HG03025 (cell line): ENCODE results near the gene THPO.

Source experiments
- ATAC-seq: cut with Tn5 transposase; IDR thresholded peaks from one replicate; pipeline ENCODE4 v1.9.1; 2021; ENCODE audit warnings: mild to moderate bottlenecking, moderate library complexity; ENCODE audit not compliant: unreplicated experiment, low FRiP score

Gene THPO

DNA sequence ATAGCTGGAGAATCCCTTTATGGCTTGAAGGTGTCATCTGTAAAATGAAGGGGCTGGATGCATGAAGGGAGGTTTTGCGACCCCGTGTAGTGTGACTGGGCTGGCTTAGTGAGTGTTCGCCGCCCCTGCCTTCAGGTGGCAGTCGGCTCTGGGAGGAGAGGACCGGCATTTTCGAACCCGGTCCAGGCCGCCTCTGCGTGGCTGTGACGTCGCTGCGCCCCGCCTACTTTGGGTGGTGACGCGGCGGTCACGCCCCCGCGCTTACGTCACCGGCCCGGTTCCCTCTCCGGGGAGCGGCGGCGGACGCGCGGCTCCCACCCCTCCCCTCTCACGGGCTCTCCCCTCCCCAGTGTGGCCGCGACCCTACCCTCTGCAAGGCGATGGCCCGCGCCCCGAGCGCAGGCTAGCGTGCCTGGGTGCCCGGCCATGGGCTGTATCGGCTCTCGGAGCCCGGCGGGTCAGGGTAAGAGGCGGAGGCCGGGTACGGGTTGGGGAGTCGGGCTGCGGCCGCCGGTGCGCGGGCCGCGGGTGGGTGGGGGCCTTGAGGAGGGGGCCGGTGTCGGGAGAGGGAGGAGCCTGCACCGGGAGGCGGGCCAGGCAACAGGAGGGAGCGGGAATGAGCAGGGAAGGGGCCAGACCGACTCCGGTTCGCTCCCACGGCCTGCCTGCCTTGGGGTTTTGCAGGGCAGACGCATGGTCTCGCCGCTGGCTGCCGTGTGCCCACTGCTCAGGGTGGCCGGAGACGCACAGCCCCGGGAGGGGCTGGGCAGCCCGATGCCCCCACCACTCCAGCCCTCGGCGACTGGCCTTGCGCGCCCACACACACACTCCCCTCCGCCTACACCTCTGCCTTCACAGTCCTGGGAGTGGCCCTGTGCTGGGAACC lies 42.1 kb downstream of the THPO start:
- ATAC-seq, result no peak

DNA sequence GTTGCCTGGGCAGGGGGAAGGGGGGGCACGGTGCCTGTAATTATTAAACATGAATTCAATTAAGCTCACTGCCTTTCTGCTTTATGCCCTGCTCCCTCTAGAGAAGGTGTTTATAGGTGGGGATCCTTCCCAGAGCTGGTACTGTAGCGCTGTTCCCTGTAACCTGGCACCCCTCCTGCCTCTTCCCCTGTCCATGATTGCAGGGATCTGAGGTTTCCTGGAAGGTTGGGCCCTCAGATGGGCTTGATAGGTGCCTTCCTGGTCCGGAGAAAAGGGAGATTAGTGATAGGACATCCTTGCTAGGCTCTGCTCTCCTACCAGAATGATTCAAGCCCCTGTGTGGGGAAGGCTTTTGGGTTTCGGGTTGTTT lies 42.7 kb downstream of the THPO start:
- ATAC-seq, result no peak

DNA sequence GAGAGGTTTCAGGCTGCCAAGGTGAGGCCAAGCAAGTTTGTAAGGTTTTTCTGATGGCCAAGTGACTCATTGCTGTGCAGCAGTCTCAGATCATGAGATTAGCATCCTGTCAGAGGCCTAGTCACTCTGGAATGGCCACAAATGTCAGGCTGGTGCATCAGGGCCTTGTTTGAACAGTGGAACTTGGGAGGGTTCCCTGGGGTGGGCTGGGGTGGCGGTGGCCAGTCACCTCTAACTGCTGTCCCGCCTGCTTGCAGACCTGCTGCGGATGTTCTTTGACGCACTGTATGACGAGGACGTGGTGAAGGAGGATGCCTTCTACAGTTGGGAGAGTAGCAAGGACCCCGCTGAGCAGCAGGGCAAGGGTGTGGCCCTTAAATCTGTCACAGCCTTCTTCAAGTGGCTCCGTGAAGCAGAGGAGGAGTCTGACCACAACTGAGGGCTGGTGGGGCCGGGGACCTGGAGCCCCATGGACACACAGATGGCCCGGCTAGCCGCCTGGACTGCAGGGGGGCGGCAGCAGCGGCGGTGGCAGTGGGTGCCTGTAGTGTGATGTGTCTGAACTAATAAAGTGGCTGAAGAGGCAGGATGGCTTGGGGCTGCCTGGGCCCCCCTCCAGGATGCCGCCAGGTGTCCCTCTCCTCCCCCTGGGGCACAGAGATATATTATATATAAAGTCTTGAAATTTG lies 43.4 kb downstream of the THPO start:
- ATAC-seq, result no peak

DNA sequence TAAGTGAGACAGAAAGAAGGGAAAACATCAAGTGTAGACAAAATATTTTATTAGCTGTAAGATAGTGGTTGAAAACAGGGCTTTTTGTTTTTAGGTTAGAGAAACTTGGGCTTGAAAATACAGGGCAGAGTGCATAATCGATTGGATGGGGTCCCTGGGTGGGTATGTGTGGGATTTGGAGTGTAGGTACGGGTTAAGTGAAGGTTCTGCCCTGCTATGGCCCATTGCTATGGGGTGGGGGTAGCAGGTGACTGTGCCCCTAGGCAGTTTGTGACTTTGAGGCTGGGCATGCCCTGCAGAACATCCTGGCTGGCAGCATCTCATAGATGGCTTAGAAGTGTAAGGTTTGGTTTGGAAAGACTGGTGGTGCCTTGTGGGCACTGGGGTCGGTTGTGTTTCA lies 44.3 kb downstream of the THPO start:
- no peak for ATAC-seq

DNA sequence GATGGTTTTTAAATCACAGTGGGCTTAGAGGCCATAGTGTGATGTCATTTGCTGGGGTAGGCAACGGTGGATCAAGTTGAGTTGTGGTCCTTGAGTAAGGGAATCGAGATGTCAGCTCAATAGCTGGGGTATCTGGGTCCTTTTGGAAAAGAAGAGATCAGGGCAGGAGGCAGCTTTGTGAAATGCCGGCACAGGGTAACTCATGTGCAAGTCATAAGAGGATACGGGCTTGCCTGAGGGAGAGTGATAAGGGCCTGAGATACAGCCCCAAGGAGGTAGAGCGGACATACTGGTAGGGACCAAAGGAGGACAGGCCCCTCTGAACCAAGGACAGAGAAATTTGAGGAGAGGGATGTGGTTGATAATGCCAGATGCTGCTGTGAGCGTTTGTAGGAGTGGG lies 44.8 kb downstream of the THPO start:
- no peak for ATAC-seq

DNA sequence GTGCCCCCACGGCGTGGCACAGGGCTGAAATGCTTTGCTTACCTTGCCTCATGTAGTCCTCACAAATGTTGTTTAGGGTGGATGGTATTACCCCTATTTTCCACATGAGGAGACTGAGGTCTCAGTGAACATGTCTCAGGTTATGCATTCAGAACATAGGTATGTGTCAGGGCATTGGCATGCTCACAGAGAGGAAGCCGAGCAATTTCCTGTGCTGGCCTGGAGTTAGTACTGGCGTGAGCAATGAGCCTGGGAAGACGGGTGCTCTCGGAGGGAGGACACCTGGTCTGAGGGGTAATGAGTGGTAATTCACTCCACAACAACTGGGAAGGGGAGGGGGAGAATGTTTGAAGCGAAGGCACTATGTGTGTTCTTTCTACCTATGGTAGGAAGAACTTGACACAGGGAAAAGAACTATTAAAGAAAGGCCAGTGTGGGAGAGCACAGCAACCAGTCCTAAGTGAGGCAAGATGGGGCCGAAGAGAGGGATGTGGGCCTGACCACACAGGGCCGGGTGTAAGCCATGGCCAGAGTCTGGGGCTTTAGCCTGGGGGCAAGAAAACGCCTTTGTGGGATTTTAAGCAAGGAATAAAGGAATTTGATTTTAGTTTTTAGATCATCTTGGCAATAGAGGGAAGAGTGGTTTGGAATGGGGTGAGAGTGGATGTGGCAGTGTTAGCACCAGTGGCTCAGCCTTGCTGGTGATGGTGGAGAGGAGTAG lies 45.5 kb downstream of the THPO start:
- ATAC-seq, result no peak

DNA sequence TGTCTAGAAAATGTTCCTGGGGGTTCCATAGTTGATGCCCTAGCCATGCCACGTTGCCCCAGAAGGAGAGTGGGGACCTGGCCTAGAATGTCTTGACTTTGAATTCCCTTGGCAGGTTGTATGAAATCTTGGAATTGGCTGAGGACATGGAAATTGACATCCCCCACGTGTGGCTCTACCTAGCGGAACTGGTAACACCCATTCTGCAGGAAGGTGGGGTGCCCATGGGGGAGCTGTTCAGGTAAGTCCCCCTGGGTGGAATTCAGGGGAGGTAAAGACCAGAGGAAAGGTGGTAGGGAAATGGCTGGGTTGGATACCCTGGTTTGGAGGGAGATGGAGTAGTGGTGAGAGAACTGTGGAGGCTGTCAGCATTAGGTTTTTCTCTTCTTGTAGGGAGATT lies 49.5 kb downstream of the THPO start:
- ATAC-seq, result no peak

DNA sequence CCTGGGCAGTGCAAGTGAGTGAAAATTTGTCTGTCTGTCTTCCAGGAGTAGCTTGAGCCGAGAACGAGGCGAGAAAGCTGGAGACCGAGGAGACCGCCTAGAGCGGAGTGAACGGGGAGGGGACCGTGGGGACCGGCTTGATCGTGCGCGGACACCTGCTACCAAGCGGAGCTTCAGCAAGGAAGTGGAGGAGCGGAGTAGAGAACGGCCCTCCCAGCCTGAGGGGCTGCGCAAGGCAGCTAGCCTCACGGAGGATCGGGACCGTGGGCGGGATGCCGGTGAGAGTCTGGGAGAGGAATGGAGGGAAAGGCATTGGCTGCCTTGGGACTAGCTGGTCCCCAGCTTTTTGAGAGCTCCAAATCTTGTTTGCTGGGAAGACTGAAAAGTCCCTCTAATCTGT lies 50.8 kb downstream of the THPO start:
- ATAC-seq, result no peak

DNA sequence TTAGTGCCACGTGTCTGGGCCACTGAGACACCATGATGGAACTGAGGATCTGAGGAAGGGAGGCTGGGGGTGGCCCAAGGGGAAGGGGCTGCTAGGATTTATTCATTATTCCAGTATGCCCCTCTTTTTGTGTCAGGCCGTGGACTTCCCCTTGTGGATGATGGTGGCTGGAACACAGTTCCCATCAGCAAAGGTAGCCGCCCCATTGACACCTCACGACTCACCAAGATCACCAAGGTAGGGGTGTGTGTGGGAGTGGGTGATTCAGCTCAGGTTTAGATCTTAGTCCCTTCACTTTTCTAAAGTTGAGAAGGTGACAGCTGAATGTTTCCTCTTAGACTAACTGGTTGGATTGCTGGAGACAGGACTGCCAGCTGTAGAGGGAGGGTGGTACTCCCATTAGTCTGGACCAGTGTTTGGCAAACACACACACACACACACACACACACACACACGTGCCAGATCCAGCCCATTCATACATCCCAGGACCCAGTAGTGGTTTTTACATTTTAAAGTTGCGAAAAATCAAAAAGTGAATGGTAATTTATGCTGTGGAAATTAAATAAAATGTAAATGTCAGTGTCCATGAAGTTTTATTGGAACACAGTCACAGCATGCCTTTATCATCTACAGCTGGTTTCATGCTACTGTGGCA lies 52.2 kb downstream of the THPO start:
- ATAC-seq, result no peak

DNA sequence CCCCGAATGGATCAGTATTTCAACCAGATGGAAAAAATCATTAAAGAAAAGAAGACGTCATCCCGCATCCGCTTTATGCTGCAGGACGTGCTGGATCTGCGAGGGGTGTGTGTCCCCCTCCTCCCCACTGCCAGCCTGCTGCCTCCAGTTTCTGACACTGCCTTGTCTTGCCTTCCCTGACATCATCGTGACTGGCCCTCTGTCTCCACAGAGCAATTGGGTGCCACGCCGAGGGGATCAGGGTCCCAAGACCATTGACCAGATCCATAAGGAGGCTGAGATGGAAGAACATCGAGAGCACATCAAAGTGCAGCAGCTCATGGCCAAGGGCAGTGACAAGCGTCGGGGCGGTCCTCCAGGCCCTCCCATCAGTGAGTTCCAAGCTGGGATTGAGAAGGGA lies 52.7 kb downstream of the THPO start:
- ATAC-seq, result no peak

DNA sequence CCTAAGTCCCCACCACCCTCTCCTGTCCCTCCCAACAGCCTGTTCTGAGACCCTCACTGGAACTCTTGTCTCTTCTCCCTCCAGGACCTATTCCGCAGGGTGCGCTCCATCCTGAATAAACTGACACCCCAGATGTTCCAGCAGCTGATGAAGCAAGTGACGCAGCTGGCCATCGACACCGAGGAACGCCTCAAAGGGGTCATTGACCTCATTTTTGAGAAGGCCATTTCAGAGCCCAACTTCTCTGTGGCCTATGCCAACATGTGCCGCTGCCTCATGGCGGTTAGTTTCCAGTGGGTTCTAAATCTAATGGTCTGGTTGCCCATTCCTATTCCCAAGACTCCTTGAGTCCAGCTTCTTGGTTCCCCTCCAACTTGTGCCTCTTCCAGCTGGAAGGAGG lies 54.3 kb downstream of the THPO start:
- no peak for ATAC-seq

DNA sequence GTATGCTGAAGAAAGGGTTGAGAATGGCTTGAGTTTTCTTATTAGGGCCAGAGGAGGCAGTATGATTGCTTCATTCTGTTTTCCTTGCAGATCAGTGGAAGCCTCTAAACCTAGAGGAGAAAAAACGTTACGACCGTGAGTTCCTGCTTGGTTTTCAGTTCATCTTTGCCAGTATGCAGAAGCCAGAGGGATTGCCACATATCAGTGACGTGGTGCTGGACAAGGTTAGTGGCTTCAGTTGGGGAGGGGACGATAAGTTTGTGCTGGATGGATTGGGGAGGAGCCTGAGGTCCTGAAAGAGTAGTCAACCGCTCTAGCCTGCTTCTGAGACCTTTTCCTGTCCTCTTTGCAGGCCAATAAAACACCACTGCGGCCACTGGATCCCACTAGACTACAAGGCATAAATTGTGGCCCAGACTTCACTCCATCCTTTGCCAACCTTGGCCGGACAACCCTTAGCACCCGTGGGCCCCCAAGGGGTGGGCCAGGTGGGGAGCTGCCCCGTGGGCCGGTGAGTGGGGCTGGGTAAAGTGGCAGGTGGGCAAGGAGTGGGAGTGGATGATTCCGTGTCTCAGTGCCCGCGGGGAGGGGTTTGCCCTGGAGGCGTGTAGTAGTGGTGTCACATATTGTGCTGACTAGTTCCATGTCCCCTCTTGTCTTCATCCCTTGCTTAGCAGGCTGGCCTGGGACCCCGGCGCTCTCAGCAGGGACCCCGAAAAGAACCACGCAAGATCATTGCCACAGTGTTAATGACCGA lies 55.1 kb downstream of the THPO start:
- ATAC-seq, result no peak
